Body of pancreas (tissue), 4 donors: ENCODE data around the gene UGT3A1. TPM values are rescaled to one million over a fixed set of nuclear protein-coding genes. Genes with fewer than 3 reads are reported as not detected.
A peak's percentile ranks its signal among the peaks of the same experiment; 100 is the strongest.

Experiments used
- ATAC-seq: fragments of 150-250 bp; one replicate; pipeline ENCODE4 v1.9.1; 2016
- DNase-seq, 4 donors: peaks; one replicate each; pipeline ENCODE4 v3.0.0-alpha.2; 2019
- H3K27ac ChIP-seq, 4 donors: fragments of 200-600 bp; sonication (generic); 1 replicate in 3 of 4; 2 replicates in 1 of 4; pipeline versions ENCODE4 v1.5.1 to v1.6.1; 2016 to 2019; ENCODE audit warnings: mild to moderate bottlenecking in 1 of 4, mixed read lengths in 1 of 4, moderate library complexity in 1 of 4
- H3K27me3 ChIP-seq, 2 donors: fragments of 200-600 bp; sonication (generic); one replicate each; pipeline ENCODE4 v1.6.0; 2016; ENCODE audit warnings: mild to moderate bottlenecking in 1 of 2
- H3K36me3 ChIP-seq, 2 donors: fragments of 200-600 bp; sonication (generic); replicated peaks in 1 of 2; 2 replicates each; pipeline ENCODE4 v1.5.1; 2016; ENCODE audit warnings: low read depth in 2 of 2; ENCODE audit not compliant: insufficient read depth in 1 of 2
- H3K4me1 ChIP-seq: fragments of 200-600 bp; sonication (generic); one replicate; pipeline ENCODE4 v1.6.0; 2016
- H3K4me3 ChIP-seq, 2 donors: fragments of 200-600 bp; sonication (generic); 1 replicate in 1 of 2; 2 replicates in 1 of 2; pipeline ENCODE4 v1.5.1; 2016 to 2019
- H3K9me3 ChIP-seq, 3 donors: fragments of 200-600 bp; sonication (generic); 1 replicate in 2 of 3; 2 replicates in 1 of 3; pipeline ENCODE4 v1.5.1; 2016
- POLR2A ChIP-seq, 3 donors: fragments of 450-650 bp; IDR thresholded peaks; one replicate each; pipeline ENCODE4 v1.6.1; 2016; ENCODE audit warnings: antibody characterized with exemption in 3 of 3, mild to moderate bottlenecking in 2 of 3
- WGBS, 2 donors: methylation state at CpG; one replicate each; pipeline ENCODE4 v1.1.5; 2017; 5-methylcytosine and 5-hydroxymethylcytosine counted together
- intact Hi-C: fragments of 100-400 bp; cut with DNase I; formaldehyde crosslinking; loops from one replicate; pipeline ENCODE4 v1.15.1; 2023
- total RNA-seq, 2 donors: library from RNA; depleted of rRNA; stranded (reverse); fragments of >200 nt; gene quantifications; one replicate each; pipeline ENCODE4 v1.1.0, GENCODE V29; 2016
- TF ChIP-seq, protein P1 (sequence below), 7 experiments: fragments of 450-650 bp in 4 of 7; fragments of 200-600 bp in 3 of 7; sonication (generic) in 3 of 7; IDR thresholded peaks; one replicate each; pipeline ENCODE4 v1.5.1; 2016 to 2019; ENCODE audit warnings: antibody characterized with exemption in 7 of 7

Gene UGT3A1
- total RNA-seq, 2 donors from 2014 or later: not detected

DNA sequence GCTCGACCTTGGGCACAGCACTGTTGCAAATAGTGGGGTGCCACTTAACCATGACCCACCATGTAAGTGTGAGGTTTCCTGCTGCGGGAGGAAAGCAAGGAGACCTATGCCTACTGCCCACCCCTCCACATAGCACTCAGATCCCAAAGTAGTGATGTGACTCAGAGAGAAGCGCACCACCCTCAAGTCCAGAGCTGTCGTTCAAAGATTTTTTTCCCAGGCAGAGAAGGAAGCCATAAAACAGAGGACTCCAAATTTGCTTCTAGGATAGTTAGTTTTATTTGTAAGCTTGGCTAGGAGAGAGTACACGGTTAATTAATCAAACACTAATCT is 19.3 kb downstream of the UGT3A1 start:
- ATAC-seq (no peak), DNase-seq (no peak)
- no peaks in the 10 kb centered on the region for H3K9me3 ChIP-seq
- intact Hi-C loops: no loop called here
- 54 to 59% methylated on average over 4 to 5 of the region's 5 CpGs for WGBS, 2 donors
- H3K4me3 ChIP-seq: no peak overlapping the region
- H3K36me3 ChIP-seq: no peaks in the 10 kb centered on the region
- H3K4me1 ChIP-seq: no peaks in the 10 kb centered on the region
- H3K27ac ChIP-seq: no peak overlapping the region
- TF ChIP-seq POLR2A (IDR thresholded peaks at IDR 0.05): no peak
- TF ChIP-seq, protein P1, sequence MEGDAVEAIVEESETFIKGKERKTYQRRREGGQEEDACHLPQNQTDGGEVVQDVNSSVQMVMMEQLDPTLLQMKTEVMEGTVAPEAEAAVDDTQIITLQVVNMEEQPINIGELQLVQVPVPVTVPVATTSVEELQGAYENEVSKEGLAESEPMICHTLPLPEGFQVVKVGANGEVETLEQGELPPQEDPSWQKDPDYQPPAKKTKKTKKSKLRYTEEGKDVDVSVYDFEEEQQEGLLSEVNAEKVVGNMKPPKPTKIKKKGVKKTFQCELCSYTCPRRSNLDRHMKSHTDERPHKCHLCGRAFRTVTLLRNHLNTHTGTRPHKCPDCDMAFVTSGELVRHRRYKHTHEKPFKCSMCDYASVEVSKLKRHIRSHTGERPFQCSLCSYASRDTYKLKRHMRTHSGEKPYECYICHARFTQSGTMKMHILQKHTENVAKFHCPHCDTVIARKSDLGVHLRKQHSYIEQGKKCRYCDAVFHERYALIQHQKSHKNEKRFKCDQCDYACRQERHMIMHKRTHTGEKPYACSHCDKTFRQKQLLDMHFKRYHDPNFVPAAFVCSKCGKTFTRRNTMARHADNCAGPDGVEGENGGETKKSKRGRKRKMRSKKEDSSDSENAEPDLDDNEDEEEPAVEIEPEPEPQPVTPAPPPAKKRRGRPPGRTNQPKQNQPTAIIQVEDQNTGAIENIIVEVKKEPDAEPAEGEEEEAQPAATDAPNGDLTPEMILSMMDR (IDR thresholded peaks at IDR 0.05): no peak
- no peaks in the 10 kb centered on the region for H3K27me3 ChIP-seq

GRCh38 chr5:35971186-35971877 is 19.9 kb downstream of the UGT3A1 start:
- intact Hi-C loops: no loop called here
- no peak for ATAC-seq
- DNase-seq: no peak
- Histone ChIP-seq H3K4me3 (no peak overlapping the region), H3K4me1 (no peaks in the 10 kb centered on the region), H3K36me3 (no peaks in the 10 kb centered on the region), H3K27ac (no peak overlapping the region), H3K9me3 (no peaks in the 10 kb centered on the region), H3K27me3 (no peaks in the 10 kb centered on the region)
- 68 to 73% methylated on average over 4 of the region's 4 CpGs for WGBS, 2 donors
- no peak for TF ChIP-seq POLR2A (IDR thresholded peaks at IDR 0.05)
- TF ChIP-seq, protein P1 (IDR thresholded peaks at IDR 0.05): no peak

DNA sequence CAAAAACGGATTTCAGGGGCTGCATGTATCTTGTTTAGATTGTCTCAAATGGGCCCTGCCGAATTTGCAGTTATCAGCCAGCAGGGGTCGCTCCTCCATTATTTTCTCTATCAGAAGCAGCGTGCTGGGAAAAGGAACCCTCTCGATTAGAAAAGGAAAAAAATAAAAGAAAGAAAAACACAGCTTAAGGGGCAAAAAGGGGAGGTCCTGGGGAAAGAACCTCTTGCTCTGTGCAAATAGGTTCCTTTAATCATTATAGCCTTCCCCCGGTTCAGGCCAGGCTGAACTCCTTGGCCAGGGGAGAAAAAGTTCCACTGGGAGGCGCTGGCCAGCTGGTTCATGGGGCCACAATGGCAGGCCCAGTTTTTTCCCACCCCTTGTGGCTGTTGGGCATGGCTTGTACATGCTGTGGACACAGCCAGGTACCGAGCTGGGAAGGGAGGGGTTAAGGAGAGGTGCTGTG is 27.8 kb downstream of the UGT3A1 start:
- H3K36me3 ChIP-seq: no peaks in the 10 kb centered on the region
- H3K27me3 ChIP-seq: no peaks in the 10 kb centered on the region
- ATAC-seq (no peak), DNase-seq (no peak)
- 38 to 43% methylated on average over 8 of the region's 8 CpGs for WGBS, 2 donors
- intact Hi-C loops: no loop called here
- no peak overlapping the region for H3K4me3 ChIP-seq
- no peak overlapping the region for H3K27ac ChIP-seq
- H3K4me1 ChIP-seq: no peaks in the 10 kb centered on the region
- no peaks in the 10 kb centered on the region for H3K9me3 ChIP-seq
- TF ChIP-seq POLR2A (IDR thresholded peaks at IDR 0.05): no peak
- TF ChIP-seq, protein P1 (IDR thresholded peaks at IDR 0.05): peak in 1 of 7 experiments; percentile 5

DNA sequence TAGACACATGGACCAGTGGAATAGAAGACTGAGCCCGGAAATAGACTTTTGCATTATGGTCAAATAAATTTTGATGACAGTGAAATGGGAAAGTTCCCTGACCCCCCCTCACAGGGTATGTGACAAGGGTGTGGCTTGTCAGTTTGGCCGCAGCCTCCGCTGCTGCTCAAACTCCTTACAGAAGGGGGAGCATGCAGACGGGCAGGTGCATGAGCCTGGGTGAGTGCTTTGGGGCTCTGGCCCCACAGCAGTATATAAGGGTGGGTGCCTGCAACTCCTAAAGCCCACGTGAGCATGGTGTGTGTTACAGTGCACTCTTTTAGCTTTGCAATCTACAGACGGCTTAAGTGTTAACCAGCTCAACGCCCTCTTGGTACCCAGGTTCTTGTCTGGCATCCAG is 30.9 kb downstream of the UGT3A1 start:
- no peaks in the 10 kb centered on the region for H3K36me3 ChIP-seq
- ATAC-seq (no peak), DNase-seq (no peak)
- no peak overlapping the region for H3K27ac ChIP-seq
- intact Hi-C loops: no loop called here
- H3K4me3 ChIP-seq: no peak overlapping the region
- H3K9me3 ChIP-seq: no peaks in the 10 kb centered on the region
- TF ChIP-seq POLR2A (IDR thresholded peaks at IDR 0.05): no peak
- TF ChIP-seq, protein P1 (IDR thresholded peaks at IDR 0.05): no peak
- no peaks in the 10 kb centered on the region for H3K27me3 ChIP-seq
- H3K4me1 ChIP-seq: no peaks in the 10 kb centered on the region
- WGBS, 2 donors: 40 to 50% methylated on average over 7 of the region's 7 CpGs

- H3K27ac ChIP-seq: no peak overlapping the region
- ATAC-seq (no peak), DNase-seq (no peak)
- TF ChIP-seq POLR2A (IDR thresholded peaks at IDR 0.05): no peak
- TF ChIP-seq, protein P1 (IDR thresholded peaks at IDR 0.05): no peak
- intact Hi-C loops: no loop called here
- H3K4me3 ChIP-seq: no peak overlapping the region
- no peaks in the 10 kb centered on the region for H3K9me3 ChIP-seq
- no peaks in the 10 kb centered on the region for H3K36me3 ChIP-seq
- no peaks in the 10 kb centered on the region for H3K4me1 ChIP-seq
- 58 to 68% methylated on average over 1 of the region's 1 CpG for WGBS, 2 donors
- H3K27me3 ChIP-seq: no peaks in the 10 kb centered on the region
Observed at GRCh38 chr5:35956429-35956828, 34.8 kb downstream of the UGT3A1 start.
